HG03159 (cell line): ENCODE data around the gene HOXA9.

Experiments used
- ATAC-seq: cut with Tn5 transposase; IDR thresholded peaks from one replicate; pipeline ENCODE4 v1.9.1; 2021; ENCODE audit warnings: mild to moderate bottlenecking, moderate library complexity; ENCODE audit not compliant: unreplicated experiment

Gene HOXA9

DNA sequence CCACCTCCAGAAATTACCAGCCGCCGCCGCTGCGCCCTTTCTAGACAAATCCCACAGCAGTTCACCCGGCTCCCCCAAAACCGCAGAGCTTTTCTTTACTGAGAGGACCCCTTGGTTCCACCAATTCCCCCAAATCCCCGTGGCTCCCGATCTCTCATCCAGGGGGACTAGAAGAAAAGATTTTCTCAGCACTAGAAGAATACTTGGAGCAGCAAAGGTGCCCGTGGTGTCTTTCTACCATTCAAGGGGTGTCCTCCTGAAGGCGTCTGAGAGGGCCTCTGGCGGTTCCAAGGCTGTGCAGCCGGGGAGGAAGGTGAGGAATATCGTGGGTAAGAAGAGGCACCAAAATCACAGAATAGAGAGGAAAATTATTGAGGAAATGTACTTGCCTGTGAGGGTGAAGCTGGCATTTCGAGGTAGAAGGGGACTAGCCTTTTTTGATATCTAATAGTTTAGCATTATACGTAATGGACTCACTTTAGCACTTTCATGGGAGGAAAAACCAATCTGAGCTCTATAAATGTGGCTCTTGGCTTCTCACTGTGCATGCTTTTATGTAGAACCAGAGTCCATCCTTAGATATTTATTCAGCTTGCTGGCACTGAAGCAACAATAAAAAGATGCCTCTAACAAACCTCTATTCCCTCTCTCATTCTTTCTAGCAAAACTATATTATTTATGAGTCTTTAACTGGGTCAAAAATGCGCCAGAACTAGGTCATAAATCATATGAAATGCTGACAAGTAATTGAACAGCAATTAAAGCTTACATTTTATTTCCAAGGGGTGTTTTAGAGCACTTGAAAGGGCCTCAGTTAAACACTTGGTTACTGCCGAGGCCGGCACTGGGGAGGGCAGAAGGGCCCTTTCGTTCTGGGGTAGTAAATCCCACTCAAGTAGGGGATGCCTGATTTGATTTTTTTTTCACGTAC, 49.0 kb downstream of the HOXA9 start:
- no peak for ATAC-seq

DNA sequence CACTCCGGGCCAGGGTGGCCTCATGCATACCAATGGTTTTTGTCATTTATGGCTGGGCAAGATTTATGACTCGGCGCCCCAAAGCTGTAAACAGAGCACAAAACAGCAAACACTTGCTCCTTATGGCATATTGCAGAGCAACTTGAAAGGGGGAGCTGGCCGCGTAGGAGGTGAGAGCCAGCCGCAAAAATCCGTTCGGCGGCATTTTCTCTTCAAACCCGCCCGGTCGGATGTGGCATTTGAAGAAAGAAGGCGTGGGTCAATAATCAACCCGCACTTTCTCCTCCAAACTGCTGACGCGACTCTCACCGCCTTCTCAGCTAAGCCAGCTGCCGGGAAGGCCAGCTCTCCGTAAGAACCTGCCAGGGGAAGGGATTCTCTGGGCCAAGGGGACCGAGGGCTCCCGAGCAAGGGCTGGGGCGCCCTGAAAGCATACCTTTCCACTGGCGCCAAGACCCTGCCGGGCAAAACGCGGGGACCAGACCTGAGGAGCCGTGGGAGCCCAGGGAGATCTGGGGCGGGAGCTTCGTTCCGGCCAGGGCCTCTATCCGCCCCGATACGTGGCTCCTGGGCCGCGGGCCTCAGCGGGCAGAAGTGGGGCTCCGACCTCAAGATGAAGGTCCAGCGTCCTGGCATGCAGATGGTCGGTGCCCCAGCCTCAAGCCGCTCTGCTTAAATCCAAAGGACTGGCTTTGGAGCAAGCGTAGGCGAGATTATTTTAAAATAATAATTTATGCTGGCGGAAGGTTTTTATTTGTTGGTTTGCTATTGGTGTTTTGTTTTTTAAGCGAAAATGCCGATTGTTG, 49.9 kb downstream of the HOXA9 start:
- ATAC-seq, result no peak

DNA sequence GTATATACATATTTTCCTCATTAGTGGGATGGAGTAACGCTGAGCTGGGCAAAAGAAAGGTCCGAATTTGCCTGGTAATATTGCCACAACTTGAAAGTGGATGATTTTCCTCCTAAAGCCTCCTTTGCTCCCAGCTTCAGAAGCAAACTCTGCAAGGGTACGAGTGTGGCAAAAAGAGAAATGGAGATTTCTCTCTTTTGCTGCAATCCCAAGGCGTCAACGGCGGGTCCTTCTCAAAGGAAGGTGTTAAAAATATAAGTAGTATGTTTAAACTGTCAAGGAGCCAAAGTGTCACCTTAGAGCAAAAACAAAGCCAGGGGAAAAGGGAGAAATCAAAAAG, 50.5 kb downstream of the HOXA9 start:
- no peak for ATAC-seq

DNA sequence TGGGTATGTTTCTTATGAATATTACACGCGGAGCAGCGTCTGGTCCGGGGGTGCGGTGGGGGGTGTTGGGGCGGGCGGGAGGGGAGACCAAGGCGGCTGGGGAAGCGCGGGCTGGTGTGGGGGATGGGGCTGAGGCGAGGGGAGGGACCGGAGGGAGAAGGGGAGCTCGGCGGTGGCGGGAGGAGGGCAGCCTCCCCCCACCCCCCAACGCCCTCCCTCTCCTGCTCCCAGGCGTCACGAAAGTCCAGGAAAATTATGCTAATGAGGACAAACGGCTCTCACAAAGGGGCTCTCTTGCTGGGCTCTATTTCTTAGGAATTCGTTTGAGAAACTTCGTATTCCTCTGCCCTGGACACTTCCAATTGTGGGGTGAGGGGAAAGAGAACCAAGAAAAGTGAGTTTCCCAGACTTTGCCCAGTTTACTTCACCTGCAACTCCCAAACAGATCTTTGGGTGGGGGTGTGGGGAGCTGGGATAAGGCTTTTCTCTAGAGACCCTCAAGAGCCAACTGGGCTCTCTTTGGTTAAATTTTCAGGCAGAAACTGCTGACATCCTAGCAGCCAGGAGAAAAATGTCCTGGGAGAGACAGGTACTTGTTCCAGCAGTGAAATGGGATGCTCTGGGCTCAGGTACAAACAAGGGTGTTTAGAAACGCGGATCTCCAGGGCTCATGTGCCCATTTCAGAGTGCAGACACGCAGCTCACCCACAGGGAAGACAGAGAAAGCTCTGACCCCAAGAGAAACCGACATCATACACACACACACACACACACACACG, 51.2 kb downstream of the HOXA9 start:
- ATAC-seq, result no peak

DNA sequence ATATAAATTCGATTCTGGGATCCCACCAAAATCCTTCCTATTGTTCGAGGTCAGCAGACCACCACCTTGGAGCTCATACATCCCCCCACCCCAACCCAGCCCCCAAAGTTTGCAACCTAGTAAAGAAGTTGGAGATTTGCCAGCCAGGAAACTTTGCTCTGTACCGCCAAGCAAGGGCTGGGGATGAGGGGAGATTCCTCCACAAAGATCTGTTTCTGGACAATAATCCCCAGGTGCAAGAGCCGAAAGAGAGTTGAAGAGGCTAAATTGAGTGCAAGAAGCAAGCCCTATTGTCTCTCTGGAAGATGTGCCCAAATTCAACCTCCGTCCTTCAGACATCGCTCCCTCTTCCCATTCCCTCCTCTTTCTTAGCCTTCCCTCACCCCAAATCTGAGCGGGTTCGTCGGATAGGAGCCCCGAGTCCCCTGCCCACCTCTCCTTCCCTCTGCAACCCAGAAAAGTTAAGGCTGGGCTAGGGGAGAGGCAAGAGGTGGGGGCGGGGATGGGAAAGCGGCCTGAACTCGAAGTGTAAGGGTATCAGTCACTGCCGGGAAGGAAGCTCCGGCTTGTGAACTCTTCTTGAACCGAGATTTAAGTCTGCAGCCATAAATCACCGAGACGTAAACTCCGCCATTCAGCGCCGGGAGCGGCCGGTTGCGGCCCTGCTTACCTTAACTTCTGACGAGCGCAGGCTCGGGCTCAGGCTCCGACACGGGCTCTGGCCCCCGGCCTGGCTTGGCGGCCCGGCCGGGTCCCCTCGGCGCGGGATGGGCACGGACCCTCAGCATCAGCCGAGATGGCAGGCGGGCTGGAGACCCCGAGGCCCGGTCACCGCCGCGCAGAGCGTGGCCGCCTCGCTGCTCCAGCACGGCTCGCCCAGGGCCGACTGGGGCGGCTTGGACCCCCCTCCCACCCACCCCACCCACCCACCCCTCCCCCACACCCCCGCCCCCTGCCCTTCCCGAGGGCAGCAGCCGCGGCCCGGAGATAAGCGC, 52.1 kb downstream of the HOXA9 start:
- no peak for ATAC-seq
